ENCODE results near the gene SLC30A7. TPM values are rescaled to one million over a fixed set of nuclear protein-coding genes. Genes with fewer than 3 reads are reported as not detected.

Gene SLC30A7
- total RNA-seq, 6 experiments from 2014 or later = 19.1 to 32.2 (median 23.3) TPM

- Histone ChIP-seq H3K36me3 (peaks cover 0 to 53% (median 10%) of the 10 kb centered on the region in 4 donors), H3K4me3 (no peak overlapping the region), H3K9me3 (no peaks in the 10 kb centered on the region), H3K27me3 (no peaks in the 10 kb centered on the region), H3K27ac (no peak overlapping the region), H3K4me1 (no peaks in the 10 kb centered on the region)
- ATAC-seq (no peak), DNase-seq (no peak)
- TF ChIP-seq POLR2A (IDR thresholded peaks at IDR 0.05) = no peak
- TF ChIP-seq, protein P1, sequence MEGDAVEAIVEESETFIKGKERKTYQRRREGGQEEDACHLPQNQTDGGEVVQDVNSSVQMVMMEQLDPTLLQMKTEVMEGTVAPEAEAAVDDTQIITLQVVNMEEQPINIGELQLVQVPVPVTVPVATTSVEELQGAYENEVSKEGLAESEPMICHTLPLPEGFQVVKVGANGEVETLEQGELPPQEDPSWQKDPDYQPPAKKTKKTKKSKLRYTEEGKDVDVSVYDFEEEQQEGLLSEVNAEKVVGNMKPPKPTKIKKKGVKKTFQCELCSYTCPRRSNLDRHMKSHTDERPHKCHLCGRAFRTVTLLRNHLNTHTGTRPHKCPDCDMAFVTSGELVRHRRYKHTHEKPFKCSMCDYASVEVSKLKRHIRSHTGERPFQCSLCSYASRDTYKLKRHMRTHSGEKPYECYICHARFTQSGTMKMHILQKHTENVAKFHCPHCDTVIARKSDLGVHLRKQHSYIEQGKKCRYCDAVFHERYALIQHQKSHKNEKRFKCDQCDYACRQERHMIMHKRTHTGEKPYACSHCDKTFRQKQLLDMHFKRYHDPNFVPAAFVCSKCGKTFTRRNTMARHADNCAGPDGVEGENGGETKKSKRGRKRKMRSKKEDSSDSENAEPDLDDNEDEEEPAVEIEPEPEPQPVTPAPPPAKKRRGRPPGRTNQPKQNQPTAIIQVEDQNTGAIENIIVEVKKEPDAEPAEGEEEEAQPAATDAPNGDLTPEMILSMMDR (IDR thresholded peaks at IDR 0.05) = no peak
- intact Hi-C loops (cut with DNase I) = no loop called here
Measured at GRCh38 chr1:100912019-100912418, 16.1 kb downstream of the SLC30A7 start.

- WGBS (ENCODE audit: insufficient coverage, low coverage, low lambda C conversion rate, missing lambda C conversion rate) = 34% methylated on average over 3 of the region's 3 CpGs
- H3K27me3 ChIP-seq = no peaks in the 10 kb centered on the region
- no peak overlapping the region for H3K4me3 ChIP-seq
- ATAC-seq (peak; percentile 77 to 88 (median 86)), DNase-seq (no peak)
- TF ChIP-seq, protein P1 (IDR thresholded peaks at IDR 0.05) = peak; percentile 67 to 75 (median 74)
- no peak for TF ChIP-seq POLR2A (IDR thresholded peaks at IDR 0.05)
- peaks cover 0 to 4% (median 0%) of the 10 kb centered on the region in 4 donors for H3K4me1 ChIP-seq
- H3K9me3 ChIP-seq = no peaks in the 10 kb centered on the region
- peaks cover 0 to 17% (median 5%) of the 10 kb centered on the region in 4 donors for H3K36me3 ChIP-seq
- intact Hi-C loops (cut with DNase I) = no loop called here
- no peak overlapping the region for H3K27ac ChIP-seq
Measured at GRCh38 chr1:100921110-100921706, 25.3 kb downstream of the SLC30A7 start.

DNA sequence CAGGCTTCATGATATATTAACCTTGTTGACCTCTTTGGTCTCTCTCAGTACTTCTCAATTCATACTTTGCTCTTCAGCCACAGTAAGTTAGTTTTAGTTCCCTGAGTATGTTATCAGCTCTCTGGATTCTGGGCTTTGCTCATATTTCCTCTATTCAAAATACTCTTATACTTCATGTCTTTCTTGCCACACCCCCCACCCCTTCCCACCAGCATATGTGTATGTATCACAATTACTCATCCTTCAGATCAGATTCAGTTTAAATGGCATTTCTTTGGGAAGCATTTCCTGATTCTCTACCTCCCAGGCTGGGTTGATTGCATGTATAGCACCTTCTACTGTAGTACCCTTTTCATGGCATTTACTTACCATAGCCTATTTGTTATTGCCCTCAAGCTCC, 28.3 kb downstream of the SLC30A7 start:
- Histone ChIP-seq H3K4me1 (peaks cover 0 to 4% (median 0%) of the 10 kb centered on the region in 4 donors), H3K27ac (no peak overlapping the region), H3K36me3 (peaks cover 0 to 14% (median 1%) of the 10 kb centered on the region in 4 donors), H3K9me3 (no peaks in the 10 kb centered on the region), H3K4me3 (no peak overlapping the region), H3K27me3 (no peaks in the 10 kb centered on the region)
- TF ChIP-seq POLR2A (IDR thresholded peaks at IDR 0.05) = no peak
- TF ChIP-seq, protein P1 (IDR thresholded peaks at IDR 0.05) = no peak
- ATAC-seq (no peak), DNase-seq (no peak)
- intact Hi-C loops (cut with DNase I) = no loop called here

DNA sequence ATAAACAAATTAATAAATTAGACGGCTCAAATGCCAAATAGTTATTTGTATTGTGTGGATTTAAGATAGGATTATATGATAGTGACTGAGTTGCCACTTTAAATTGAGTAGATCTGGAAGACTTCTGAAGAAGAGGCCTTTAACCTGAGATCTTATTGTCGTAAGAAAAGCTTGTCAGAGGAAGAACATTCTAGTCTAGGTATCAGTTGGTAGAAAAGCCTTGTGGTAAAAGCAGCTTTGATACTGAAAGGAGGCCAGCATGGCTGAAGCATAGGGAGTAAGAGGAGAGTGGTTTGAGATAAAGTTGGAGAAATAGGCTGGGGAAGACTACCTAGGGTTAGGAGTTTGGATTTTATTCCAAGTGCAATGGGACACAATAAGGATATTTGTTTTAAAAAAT, 29.1 kb downstream of the SLC30A7 start:
- Histone ChIP-seq H3K27me3 (no peaks in the 10 kb centered on the region), H3K4me3 (no peak overlapping the region), H3K27ac (no peak overlapping the region), H3K36me3 (peaks cover 0 to 14% (median 1%) of the 10 kb centered on the region in 4 donors), H3K4me1 (peaks cover 0 to 4% (median 0%) of the 10 kb centered on the region in 4 donors), H3K9me3 (no peaks in the 10 kb centered on the region)
- intact Hi-C loops (cut with DNase I) = no loop called here
- DNase-seq (no peak), ATAC-seq (no peak)
- TF ChIP-seq, protein P1 (IDR thresholded peaks at IDR 0.05) = no peak
- no peak for TF ChIP-seq POLR2A (IDR thresholded peaks at IDR 0.05)
- WGBS (ENCODE audit: insufficient coverage, low coverage, low lambda C conversion rate, missing lambda C conversion rate) = 88% methylated on average over 2 of the region's 2 CpGs

- Histone ChIP-seq H3K4me1 (peaks cover 0 to 1% (median 0%) of the 10 kb centered on the region in 4 donors), H3K9me3 (no peaks in the 10 kb centered on the region), H3K4me3 (no peak overlapping the region), H3K27me3 (no peaks in the 10 kb centered on the region), H3K27ac (no peak overlapping the region), H3K36me3 (peaks cover 0 to 14% (median 1%) of the 10 kb centered on the region in 4 donors)
- DNase-seq = no peak
- intact Hi-C loops (cut with DNase I) = no loop called here
- ATAC-seq = no peak
- TF ChIP-seq POLR2A (IDR thresholded peaks at IDR 0.05) = no peak
- TF ChIP-seq, protein P1 (IDR thresholded peaks at IDR 0.05) = no peak
- no CpG with 5 or more reads among the region's 2 CpGs for WGBS (ENCODE audit: insufficient coverage, low coverage, low lambda C conversion rate, missing lambda C conversion rate)
Measured at GRCh38 chr1:100926240-100926639, 30.4 kb downstream of the SLC30A7 start.

Measured in right lobe of liver (tissue), 6 donors.